Caco-2 (cell line): ENCODE results near the gene ARHGAP15. TPM values are rescaled to one million over a fixed set of nuclear protein-coding genes. Genes with fewer than 3 reads are reported as not detected.

Source experiments
- BruUV-seq: library from RNA; stranded (reverse); fragments of 400-500 nt; replicated peaks from 2 replicates; lab custom pipeline; 2021; lab: Mats Ljungman, UMichigan
- CTCF ChIA-PET: fragments of 300-600 bp; sonication (Branson Sonifier 250); formaldehyde crosslinking; loops from one replicate; lab custom pipeline; 2022; ENCODE audit warnings: antibody characterized with exemption; lab: Charles Lee
- POLR2A ChIA-PET: fragments of 300-600 bp; sonication (Branson Sonifier 250); formaldehyde crosslinking; loops from one replicate; lab custom pipeline; 2022; ENCODE audit warnings: antibody characterized with exemption; lab: Charles Lee
- DNase-seq, 2 experiments: peaks; one replicate each; pipeline versions ENCODE4 v3.0.0 to v3.0.0-alpha.2; 2020 to 2022
- H3K27me3 ChIP-seq: replicated peaks from 2 replicates; pipeline ENCODE4 v1.6.0; 2011; ENCODE audit warnings: low read length; ENCODE audit not compliant: control insufficient read depth, insufficient read depth
- H3K36me3 ChIP-seq: 2 replicates; pipeline ENCODE4 v1.5.1; 2011; ENCODE audit warnings: low read length; ENCODE audit not compliant: control insufficient read depth, insufficient read depth
- H3K4me1 ChIP-seq: fragments of 250-450 bp; sonication (Bioruptor Pico); 2 replicates; pipeline ENCODE4 v1.5.1; 2020; ENCODE audit warnings: mild to moderate bottlenecking
- H3K4me3 ChIP-seq: 2 replicates; pipeline ENCODE4 v1.5.1; 2011; ENCODE audit warnings: low read depth, mild to moderate bottlenecking, control low read depth, low read length
- H3K9me3 ChIP-seq: fragments of 250-450 bp; sonication (Bioruptor Pico); 2 replicates; pipeline ENCODE4 v1.5.1; 2020; ENCODE audit warnings: mild to moderate bottlenecking, moderate library complexity
- H3K27ac Mint-ChIP-seq: one replicate; pipeline ENCODE4 v1.8.0; 2022; ENCODE audit warnings: mixed read lengths; ENCODE audit not compliant: unreplicated experiment
- H3K27me3 Mint-ChIP-seq: one replicate; pipeline ENCODE4 v1.8.0; 2022; ENCODE audit warnings: mixed read lengths; ENCODE audit not compliant: insufficient read depth, unreplicated experiment
- H3K36me3 Mint-ChIP-seq: one replicate; pipeline ENCODE4 v1.8.0; 2022; ENCODE audit warnings: mild to moderate bottlenecking, mixed read lengths; ENCODE audit not compliant: insufficient read depth, unreplicated experiment
- H3K4me1 Mint-ChIP-seq: one replicate; pipeline ENCODE4 v1.8.0; 2022; ENCODE audit warnings: low read depth, mixed read lengths; ENCODE audit not compliant: unreplicated experiment
- H3K4me3 Mint-ChIP-seq: one replicate; pipeline ENCODE4 v1.8.0; 2022; ENCODE audit warnings: mild to moderate bottlenecking, moderate library complexity, mixed read lengths; ENCODE audit not compliant: unreplicated experiment
- H3K9me3 Mint-ChIP-seq: one replicate; pipeline ENCODE4 v1.8.0; 2022; ENCODE audit warnings: mixed read lengths; ENCODE audit not compliant: unreplicated experiment
- intact Hi-C: fragments of 100-400 bp; cut with micrococcal nuclease; formaldehyde crosslinking; loops from one replicate; pipeline ENCODE4 v1.10.0; 2022; ENCODE audit not compliant: unreplicated experiment
- total RNA-seq: library from RNA; stranded (reverse); gene quantifications from 2 replicates; pipeline ENCODE4 v1.2.3, GENCODE V29; 2022
- TF ChIP-seq, protein P1 (sequence below), 2 experiments: fragments of 200-600 bp in 1 of 2; IDR thresholded peaks; 1 replicate in 1 of 2; 2 replicates in 1 of 2; pipeline versions ENCODE4 v1.5.1 to v1.8.0; 2011 to 2022; ENCODE audit warnings: antibody characterized with exemption in 1 of 2, control low read depth in 1 of 2, inconsistent platforms in 1 of 2, low read depth in 1 of 2, low read length in 1 of 2, mild to moderate bottlenecking in 1 of 2, moderate library complexity in 1 of 2; ENCODE audit not compliant: insufficient read depth in 1 of 2, severe bottlenecking in 1 of 2, unreplicated experiment in 1 of 2

ARHGAP15 gene
- total RNA-seq, 1 experiment from 2014 or later, result not detected

- Mint-ChIP-seq H3K27me3 (no peaks in the 10 kb centered on the region), H3K27ac (no peak overlapping the region), H3K4me1 (peaks cover 10% of the 10 kb centered on the region), H3K4me3 (no peak overlapping the region), H3K36me3 (no peaks in the 10 kb centered on the region), H3K9me3 (peaks cover 16% of the 10 kb centered on the region)
- no peak for DNase-seq
- Histone ChIP-seq H3K9me3 (no peaks in the 10 kb centered on the region), H3K4me1 (no peaks in the 10 kb centered on the region), H3K4me3 (no peak overlapping the region), H3K27me3 (no peaks in the 10 kb centered on the region), H3K36me3 (no peaks in the 10 kb centered on the region)
- BruUV-seq, result no TSS peak
- ChIA-PET POLR2A (no interaction called here), CTCF (no interaction called here)
- intact Hi-C loops, result no loop called here
- TF ChIP-seq, protein P1, sequence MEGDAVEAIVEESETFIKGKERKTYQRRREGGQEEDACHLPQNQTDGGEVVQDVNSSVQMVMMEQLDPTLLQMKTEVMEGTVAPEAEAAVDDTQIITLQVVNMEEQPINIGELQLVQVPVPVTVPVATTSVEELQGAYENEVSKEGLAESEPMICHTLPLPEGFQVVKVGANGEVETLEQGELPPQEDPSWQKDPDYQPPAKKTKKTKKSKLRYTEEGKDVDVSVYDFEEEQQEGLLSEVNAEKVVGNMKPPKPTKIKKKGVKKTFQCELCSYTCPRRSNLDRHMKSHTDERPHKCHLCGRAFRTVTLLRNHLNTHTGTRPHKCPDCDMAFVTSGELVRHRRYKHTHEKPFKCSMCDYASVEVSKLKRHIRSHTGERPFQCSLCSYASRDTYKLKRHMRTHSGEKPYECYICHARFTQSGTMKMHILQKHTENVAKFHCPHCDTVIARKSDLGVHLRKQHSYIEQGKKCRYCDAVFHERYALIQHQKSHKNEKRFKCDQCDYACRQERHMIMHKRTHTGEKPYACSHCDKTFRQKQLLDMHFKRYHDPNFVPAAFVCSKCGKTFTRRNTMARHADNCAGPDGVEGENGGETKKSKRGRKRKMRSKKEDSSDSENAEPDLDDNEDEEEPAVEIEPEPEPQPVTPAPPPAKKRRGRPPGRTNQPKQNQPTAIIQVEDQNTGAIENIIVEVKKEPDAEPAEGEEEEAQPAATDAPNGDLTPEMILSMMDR (IDR thresholded peaks at IDR 0.05; ENCODE audit: insufficient read depth in 1 of 2, low read depth in 1 of 2, low read length in 1 of 2, severe bottlenecking in 1 of 2, unreplicated experiment in 1 of 2), result no peak
Measured at GRCh38 chr2:143807671-143808070, 678.5 kb downstream of the ARHGAP15 start.

DNA sequence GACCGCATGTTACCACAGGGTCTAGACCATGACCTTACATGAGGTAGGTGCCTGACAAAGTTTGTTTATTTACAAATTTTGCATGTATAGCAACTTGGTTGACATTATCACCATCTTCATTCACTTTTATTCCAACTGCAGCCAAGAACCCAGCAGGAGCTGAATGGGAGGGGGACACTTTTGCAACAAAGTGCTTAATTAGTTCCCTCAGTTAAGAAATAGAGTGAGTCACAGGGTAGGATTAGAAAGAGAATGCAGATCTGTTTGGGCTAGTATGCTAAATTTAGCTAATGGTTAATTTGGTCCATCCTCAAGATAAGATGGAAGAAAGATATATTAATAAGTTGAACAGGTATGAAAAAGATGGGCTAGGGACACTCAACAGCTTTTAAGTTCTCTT is 678.9 kb downstream of the ARHGAP15 start:
- no peak overlapping the region for H3K27ac Mint-ChIP-seq
- Histone ChIP-seq H3K27me3 (no peaks in the 10 kb centered on the region), H3K4me1 (no peaks in the 10 kb centered on the region), H3K4me3 (no peak overlapping the region), H3K36me3 (no peaks in the 10 kb centered on the region), H3K9me3 (no peaks in the 10 kb centered on the region)
- H3K4me1 Mint-ChIP-seq, result peaks cover 10% of the 10 kb centered on the region
- no peaks in the 10 kb centered on the region for H3K36me3 Mint-ChIP-seq
- H3K27me3 Mint-ChIP-seq, result no peaks in the 10 kb centered on the region
- intact Hi-C loops, result no loop called here
- H3K9me3 Mint-ChIP-seq, result peaks cover 21% of the 10 kb centered on the region
- no peak for DNase-seq
- ChIA-PET CTCF (no interaction called here), POLR2A (no interaction called here)
- TF ChIP-seq, protein P1 (IDR thresholded peaks at IDR 0.05; ENCODE audit: insufficient read depth in 1 of 2, low read depth in 1 of 2, low read length in 1 of 2, severe bottlenecking in 1 of 2, unreplicated experiment in 1 of 2), result no peak
- H3K4me3 Mint-ChIP-seq, result no peak overlapping the region
- no TSS peak for BruUV-seq

- Histone ChIP-seq H3K4me3 (no peak overlapping the region), H3K36me3 (no peaks in the 10 kb centered on the region), H3K27me3 (no peaks in the 10 kb centered on the region), H3K9me3 (no peaks in the 10 kb centered on the region), H3K4me1 (no peaks in the 10 kb centered on the region)
- intact Hi-C loops, result no loop called here
- no peak for DNase-seq
- peaks cover 29% of the 10 kb centered on the region for H3K9me3 Mint-ChIP-seq
- TF ChIP-seq, protein P1 (IDR thresholded peaks at IDR 0.05; ENCODE audit: insufficient read depth in 1 of 2, low read depth in 1 of 2, low read length in 1 of 2, severe bottlenecking in 1 of 2, unreplicated experiment in 1 of 2), result no peak
- BruUV-seq, result no TSS peak
- POLR2A ChIA-PET, result no interaction called here
- H3K27ac Mint-ChIP-seq, result no peak overlapping the region
- H3K4me3 Mint-ChIP-seq, result no peak overlapping the region
- CTCF ChIA-PET, result no interaction called here
- no peaks in the 10 kb centered on the region for H3K36me3 Mint-ChIP-seq
- peaks cover 1% of the 10 kb centered on the region for H3K27me3 Mint-ChIP-seq
- H3K4me1 Mint-ChIP-seq, result peaks cover 10% of the 10 kb centered on the region
Measured at GRCh38 chr2:143815082-143815481, 685.9 kb downstream of the ARHGAP15 start.
